ENCODE measurements around the gene KDM8.

GRCh38 chr16:27224741-27225300, 21.5 kb downstream of the KDM8 start:
- TF ChIP-seq CTCF (IDR thresholded peaks at IDR 0.05), result no peak
- no peak for TF ChIP-seq POLR2A (IDR thresholded peaks at IDR 0.05)
- no peak for TF ChIP-seq POLR2AphosphoS5 (IDR thresholded peaks at IDR 0.05)

Data from sigmoid colon (tissue), 4 donors.